ENCODE measurements around the gene THOC2.
A peak's percentile ranks its signal among the peaks of the same experiment; 100 is the strongest.
"Not testable (repeated sequence)": the region's sequence is repeated elsewhere in the genome, so short reads cannot be mapped to it uniquely, and the experiment has no call there.

Gene THOC2

DNA sequence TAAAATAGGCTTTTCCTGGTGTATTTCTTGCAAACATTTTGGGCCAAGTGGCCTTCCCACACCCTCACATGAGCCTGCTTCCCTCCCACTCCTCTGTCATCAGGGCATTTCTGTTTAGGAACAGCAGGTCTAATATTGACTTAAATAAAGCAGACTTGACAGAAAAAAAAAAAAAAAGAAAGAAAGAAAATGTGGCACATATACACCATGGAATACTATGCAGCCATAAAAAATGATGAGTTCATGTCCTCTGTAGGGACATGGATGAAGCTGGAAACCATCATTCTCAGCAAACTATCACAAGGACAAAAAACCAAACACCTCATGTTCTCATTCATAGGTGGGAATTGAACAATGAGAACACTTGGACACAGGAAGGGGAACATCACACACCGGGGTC is 2.3 kb upstream of the THOC2 start:
- ATAC-seq, DNase-seq: not testable (repeated sequence)

GRCh38 chrX:123734079-123734478 is 1.2 kb upstream of the THOC2 start:
- DNase-seq, ATAC-seq: not testable (repeated sequence)

DNA sequence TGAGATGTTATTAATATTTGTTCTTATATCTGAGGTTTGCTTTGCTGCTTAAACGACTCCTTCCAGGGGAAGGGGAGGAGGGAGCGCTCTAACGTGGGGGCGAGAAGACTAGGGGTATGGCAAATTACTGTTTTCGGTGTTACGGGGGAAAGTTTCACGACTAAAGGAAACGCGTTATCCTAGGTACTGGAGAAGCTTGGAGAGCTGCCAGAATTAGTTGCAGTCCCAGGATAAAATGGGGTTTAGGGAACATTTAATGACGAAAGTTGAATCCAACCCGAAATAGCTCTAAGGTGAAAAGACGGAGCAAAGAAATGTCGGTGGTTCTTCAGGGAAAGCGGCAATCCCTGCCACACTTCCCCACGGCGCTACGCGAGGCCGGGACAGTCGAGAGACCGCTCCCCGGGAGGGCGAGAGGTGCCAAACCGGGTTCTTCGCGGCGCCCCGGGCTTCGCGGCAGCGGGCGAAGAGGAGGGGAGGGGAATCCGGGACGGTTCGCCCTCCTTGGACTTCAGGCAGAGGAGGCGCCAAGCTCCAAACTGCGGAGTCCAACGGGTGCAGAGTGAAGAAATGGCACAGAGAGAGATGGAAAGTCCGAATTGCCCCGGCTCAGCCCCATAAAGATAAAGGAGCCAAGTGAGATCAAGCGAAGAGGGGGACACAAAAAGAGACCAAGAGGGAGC is 724 bp downstream of the THOC2 start:
- ATAC-seq (peak; percentile 14), DNase-seq (peak; percentile 7)

GRCh38 chrX:123731258-123731986 is 1.4 kb downstream of the THOC2 start:
- peak; percentile 28 for DNase-seq

GRCh38 chrX:123728554-123728953 is 4.3 kb downstream of the THOC2 start:
- no peak for ATAC-seq
- DNase-seq = no peak

More at GRCh38 chrX:123731258-123731986, 1.4 kb downstream of the THOC2 start:
- no peak for ATAC-seq

- ATAC-seq (no peak), DNase-seq (no peak)
Measured at GRCh38 chrX:123728016-123728415, 4.8 kb downstream of the THOC2 start.

GRCh38 chrX:123722193-123722592 is 10.7 kb downstream of the THOC2 start:
- DNase-seq, ATAC-seq: not testable (repeated sequence)

GRCh38 chrX:123720486-123720885 is 12.4 kb downstream of the THOC2 start:
- no peak for DNase-seq
- ATAC-seq = no peak

DNA sequence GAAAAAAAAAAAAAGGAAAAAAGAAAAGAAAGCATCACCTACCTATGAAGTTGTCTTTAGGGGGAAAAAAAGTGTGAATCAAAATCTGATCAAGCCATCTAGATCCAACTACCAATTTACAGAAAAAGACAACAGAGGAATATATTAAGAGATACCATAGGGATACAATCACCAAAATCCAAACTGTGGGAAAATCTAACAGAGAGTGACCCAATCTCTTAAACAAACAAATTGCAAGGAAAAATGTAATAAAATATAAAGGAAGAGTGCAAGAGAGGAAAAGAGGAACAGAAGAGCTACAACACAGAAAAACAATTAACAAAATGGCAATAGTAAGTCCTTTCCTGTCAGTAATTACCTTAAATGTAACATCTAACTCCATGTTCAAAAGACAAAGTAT is 19.0 kb downstream of the THOC2 start:
- no peak for ATAC-seq
- no peak for DNase-seq

DNA sequence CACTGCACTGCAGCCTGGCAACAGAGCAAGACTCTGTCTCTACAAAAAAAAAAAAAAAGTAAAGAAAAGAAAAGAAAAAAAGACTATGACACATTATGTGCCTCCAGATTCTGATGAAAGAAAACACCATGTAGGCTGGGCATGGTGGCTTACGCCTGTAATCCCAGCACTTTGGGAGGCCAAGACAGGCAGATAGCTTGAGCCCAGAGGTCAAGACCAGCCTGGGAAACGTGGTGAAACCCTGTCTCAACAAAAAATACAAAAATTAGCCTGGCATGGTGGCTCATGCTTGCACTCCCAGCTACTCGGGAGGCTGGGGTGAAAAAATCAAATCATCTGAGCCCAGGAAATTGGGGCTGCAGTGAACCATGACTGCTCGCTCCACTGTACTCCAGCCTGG is 19.4 kb downstream of the THOC2 start:
- ATAC-seq (no peak), DNase-seq (no peak)

DNA sequence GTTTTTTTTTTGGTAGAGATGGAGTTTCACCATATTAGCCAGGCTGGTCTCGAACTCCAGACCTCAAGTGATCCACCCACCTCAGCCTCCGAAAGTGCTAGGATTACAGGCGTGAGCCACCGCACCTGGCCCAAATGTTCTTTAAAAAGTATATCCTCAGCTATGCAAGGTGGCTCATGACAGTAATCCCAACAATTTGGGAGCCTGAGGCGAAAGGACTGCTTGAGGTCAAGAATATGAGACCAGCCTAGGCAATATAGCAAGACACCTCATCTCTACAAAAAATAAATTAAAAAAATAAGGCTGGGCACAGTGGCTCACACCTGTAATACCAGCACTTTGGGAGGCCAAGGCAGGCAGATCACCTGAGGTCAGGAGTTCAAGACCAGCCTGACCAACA is 21.7 kb downstream of the THOC2 start:
- not testable (repeated sequence) for ATAC-seq

DNA sequence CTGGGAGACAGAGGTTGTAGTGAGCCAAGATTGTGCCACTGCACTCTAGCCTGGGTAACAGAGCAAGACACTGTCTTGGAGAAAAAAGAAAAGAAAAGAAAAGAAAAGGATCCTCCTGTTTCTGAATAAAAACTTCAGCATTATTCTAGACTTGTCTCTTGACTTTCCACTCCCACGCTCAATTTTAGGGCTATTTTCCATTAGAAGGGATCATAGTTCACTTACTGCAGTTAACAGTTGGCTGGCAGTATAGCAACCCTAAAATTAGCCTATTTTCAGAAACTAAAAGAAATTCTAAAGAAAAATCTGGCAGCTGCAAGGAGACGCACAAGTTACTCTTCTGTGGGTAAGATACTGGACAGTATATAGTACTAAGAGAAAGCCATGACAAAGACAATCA is 28.1 kb downstream of the THOC2 start:
- no peak for DNase-seq

More for the DNA sequence above, 21.7 kb downstream of the THOC2 start:
- DNase-seq = not testable (repeated sequence)

DNA sequence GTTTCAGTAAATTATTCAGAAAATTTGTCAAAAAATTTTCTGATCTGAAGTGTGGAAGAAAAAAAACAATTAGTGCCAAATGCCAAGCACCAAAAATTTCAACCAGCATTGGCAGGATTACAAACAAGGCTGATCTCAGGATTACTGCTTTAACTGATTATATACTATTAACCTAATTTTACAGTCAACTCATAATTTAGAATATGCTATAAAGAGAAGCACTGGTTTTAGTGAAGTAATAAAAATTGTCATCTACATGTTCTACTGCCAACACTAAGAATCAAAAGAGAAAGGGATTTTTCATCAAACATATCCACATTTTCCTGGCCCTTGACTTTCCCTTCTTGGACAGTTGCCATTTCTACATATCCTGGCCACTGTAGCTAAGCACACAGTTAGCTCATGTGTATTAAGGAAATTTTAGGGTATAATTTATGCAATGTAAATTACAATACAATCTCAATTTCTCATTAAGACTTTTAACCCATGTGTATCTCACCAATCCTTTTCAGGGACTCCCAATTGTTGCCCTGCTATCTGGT is 33.8 kb downstream of the THOC2 start:
- no peak for ATAC-seq
- no peak for DNase-seq

More for the DNA sequence above, 28.1 kb downstream of the THOC2 start:
- ATAC-seq = no peak

DNA sequence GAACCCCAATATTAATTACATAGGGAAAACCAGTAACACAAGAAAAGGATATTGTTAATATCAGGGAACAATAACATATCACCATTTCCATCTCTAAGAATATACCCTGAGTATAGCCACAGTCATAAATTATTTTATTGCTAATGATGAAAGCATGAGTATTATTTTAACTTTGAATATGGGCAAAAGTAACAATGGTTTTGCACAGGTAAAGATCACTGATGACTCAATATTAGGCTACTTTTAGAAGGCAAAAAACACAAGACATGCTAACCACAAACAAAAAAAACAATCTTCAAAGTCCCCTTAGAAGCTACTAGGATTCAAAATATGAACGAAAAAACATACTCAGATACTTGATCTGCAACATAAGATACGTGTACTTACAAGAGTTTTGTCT is 36.5 kb downstream of the THOC2 start:
- ATAC-seq = no peak

GRCh38 chrX:123695242-123695641 is 37.6 kb downstream of the THOC2 start:
- no peak for DNase-seq
- ATAC-seq = no peak

More for the DNA sequence above, 36.5 kb downstream of the THOC2 start:
- no peak for DNase-seq

DNA sequence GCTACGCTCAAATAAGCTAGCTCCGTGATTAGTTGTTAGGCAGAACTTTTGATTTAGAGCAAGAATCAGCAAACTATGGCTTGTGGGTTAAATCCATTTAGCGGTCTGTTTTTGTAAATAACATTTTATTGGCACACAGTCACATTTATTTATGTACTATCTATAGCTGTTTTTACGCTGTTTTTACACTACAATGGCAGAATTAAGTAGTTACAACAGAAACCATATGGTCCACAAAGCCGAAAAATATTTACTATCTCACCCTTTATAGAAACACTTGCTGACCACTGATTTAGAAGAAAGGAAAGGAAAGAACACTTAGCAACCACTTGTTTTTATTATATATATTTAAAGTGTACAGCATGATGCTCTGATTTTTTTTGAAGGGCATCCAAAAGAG is 41.1 kb downstream of the THOC2 start:
- DNase-seq = no peak
- ATAC-seq = no peak

GRCh38 chrX:123688524-123688923 is 44.3 kb downstream of the THOC2 start:
- no peak for DNase-seq
- no peak for ATAC-seq

DNA sequence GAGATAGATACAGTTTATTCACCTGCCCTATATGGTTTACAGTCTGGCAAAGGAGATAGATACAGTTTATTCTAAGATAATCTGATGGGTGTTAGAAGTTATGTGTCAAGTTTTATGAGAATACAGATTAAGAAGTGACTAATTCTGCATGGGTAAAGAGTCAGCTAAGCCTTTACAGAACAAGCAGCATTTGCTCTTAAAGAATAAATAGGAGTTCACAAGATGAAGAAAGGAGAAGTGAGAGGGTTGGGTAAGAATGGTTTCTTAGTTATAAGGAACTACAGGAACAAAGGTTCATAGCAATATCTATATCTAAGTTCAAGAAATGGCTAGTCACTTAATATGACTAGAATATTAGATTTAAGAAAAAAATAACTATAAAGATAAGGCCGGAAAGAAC is 47.6 kb downstream of the THOC2 start:
- no peak for ATAC-seq

DNA sequence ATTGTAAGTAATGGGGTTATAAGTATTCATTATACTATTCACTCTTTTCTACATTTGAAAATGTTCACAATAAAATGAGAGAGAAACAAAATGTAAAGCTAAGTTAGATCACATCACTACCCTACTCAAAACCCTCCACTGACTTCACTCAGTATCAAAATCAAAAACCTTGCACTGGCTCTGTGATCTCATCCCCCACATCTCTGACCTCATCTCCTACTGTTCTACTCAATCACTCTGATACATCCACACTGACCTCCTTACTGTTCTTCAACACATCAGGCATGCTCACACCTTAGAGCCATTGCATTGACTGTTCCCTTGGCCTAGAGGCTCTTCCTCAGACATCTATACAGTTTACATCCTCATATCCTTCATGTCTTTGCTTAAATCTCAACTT is 50.7 kb downstream of the THOC2 start:
- DNase-seq = no peak
- no peak for ATAC-seq

More for the DNA sequence above, 47.6 kb downstream of the THOC2 start:
- no peak for DNase-seq

DNA sequence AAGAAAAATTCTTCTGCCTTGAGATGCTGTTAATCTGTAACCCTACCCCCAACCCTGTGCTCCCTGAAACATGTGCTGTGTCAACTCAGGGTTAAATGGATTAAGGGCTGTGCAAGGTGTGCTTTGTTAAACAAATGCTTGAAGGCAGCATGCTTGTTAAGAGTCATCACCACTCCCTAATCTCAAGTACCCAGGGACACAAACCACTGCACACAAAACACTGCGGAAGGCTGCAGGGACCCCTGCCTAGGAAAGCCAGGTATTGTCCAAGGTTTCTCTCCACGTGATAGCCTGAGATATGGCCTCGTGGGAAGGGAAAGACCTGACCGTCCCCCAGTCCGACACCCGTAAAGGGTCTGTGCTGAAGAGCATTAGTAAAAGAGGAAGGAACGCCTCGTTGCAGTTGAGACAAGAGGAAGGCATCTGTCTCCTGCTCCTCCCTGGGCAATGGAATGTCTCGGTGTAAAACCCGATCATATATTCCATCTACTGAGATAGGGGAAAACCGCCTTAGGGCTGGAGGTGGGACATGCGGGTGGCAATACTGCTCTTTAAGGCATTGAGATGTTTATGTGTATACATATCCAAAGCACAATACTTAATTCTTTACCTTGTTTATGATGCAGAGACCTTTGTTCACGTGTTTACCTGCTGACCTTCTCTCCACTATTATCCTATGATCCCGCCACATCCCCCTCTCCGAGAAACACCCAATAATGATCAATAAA is 53.0 kb downstream of the THOC2 start:
- not testable (repeated sequence) for DNase-seq, ATAC-seq

DNA sequence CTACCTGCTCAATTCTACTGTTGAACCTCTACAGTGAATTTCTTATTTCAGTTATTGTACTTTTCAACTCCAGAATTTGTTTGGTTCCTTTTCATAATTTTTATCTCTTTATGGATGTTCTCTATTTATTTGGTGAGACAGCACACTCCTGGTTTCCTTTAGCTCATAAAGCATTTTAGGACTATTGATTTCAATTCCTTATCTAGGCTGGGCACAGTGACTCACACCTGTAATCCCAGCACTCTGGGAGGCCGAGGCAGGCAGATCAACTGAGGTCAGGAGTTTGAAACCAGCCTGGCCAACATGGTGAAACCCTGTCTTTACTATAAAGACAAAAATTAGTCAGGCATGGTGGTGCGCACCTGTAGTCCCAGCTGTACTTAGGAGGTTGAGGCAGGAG is 57.7 kb downstream of the THOC2 start:
- no peak for ATAC-seq
- no peak for DNase-seq

- ATAC-seq = no peak
- DNase-seq = no peak
Measured at GRCh38 chrX:123673813-123674212, 59.0 kb downstream of the THOC2 start.

GRCh38 chrX:123665197-123665596 is 67.7 kb downstream of the THOC2 start:
- ATAC-seq (no peak), DNase-seq (no peak)

Data from stimulated activated naive CD8-positive, alpha-beta T cell treated with anti-CD3 and anti-CD28 coated beads, Interleukin-15, Interleukin-2, amounts not matched to agents 100 U/mL and 50 U/mL, for 24 hours (primary cell).